HCT116 (cell line): ENCODE measurements around the gene NFATC2IP.

ENCODE experiments used
- CTCF ChIP-seq, 3 experiments: fragments of 200-600 bp in 1 of 3; sonication (generic) in 1 of 3; IDR thresholded peaks in 2 of 3; conservative IDR thresholded peaks in 1 of 3; 2 replicates each; pipeline ENCODE4 v1.5.1; 2012 to 2017; ENCODE audit warnings: low read depth in 2 of 3, low read length in 2 of 3, antibody characterized with exemption in 1 of 3, borderline replicate concordance in 1 of 3, control low read depth in 1 of 3, mild to moderate bottlenecking in 1 of 3, mixed read lengths in 1 of 3, mixed run types in 1 of 3, moderate library complexity in 1 of 3; ENCODE audit not compliant: insufficient read depth in 1 of 3
- EZH2 ChIP-seq: fragments of 200-600 bp; sonication (generic); IDR thresholded peaks from 2 replicates; pipeline ENCODE4 v1.6.1; 2017; ENCODE audit warnings: antibody characterized with exemption, mixed run types
- EZH2phosphoT487 ChIP-seq: fragments of 200-600 bp; IDR thresholded peaks from 2 replicates; pipeline ENCODE4 v1.6.1; 2018; ENCODE audit warnings: antibody characterized with exemption, borderline replicate concordance
- FOSL1 ChIP-seq: IDR thresholded peaks from 2 replicates; pipeline ENCODE4 v1.6.1; 2012; ENCODE audit warnings: low read depth
- JUND ChIP-seq: IDR thresholded peaks from 2 replicates; pipeline ENCODE4 v1.6.1; 2012
- POLR2A ChIP-seq: IDR thresholded peaks from 2 replicates; pipeline ENCODE4 v1.7.0; 2011; ENCODE audit warnings: borderline replicate concordance; ENCODE audit not compliant: insufficient read depth, insufficient read length; ENCODE audit errors: extremely low read depth
- POLR2AphosphoS5 ChIP-seq: IDR thresholded peaks from 2 replicates; pipeline ENCODE4 v1.6.1; 2011; ENCODE audit warnings: mild to moderate bottlenecking, low read depth, low read length, moderate library complexity
- RAD21 ChIP-seq: IDR thresholded peaks from 2 replicates; pipeline ENCODE4 v1.6.1; 2012; ENCODE audit warnings: low read depth, mild to moderate bottlenecking
- SP1 ChIP-seq: IDR thresholded peaks from 2 replicates; pipeline ENCODE4 v1.6.1; 2012; ENCODE audit warnings: low read depth
- SRF ChIP-seq: IDR thresholded peaks from 2 replicates; pipeline ENCODE4 v1.6.1; 2012; ENCODE audit warnings: low read depth
- TCF7L2 ChIP-seq: IDR thresholded peaks from 2 replicates; pipeline ENCODE4 v1.7.0; 2011; ENCODE audit warnings: borderline replicate concordance, inconsistent platforms; ENCODE audit not compliant: insufficient read depth, insufficient read length; ENCODE audit errors: extremely low read depth
- YY1 ChIP-seq: IDR thresholded peaks from 2 replicates; pipeline ENCODE4 v1.6.1; 2011; ENCODE audit warnings: low read length, low read depth, moderate library complexity, mild to moderate bottlenecking; ENCODE audit not compliant: insufficient replicate concordance; ENCODE audit errors: extremely low read depth
- ZFX ChIP-seq: fragments of 450-650 bp; IDR thresholded peaks from 2 replicates; pipeline ENCODE4 v1.6.1; 2017
- ZNF274 ChIP-seq: fragments of 200-500 bp; sonication (Bioruptor generic); IDR thresholded peaks from 2 replicates; pipeline ENCODE4 v1.6.1; 2014; ENCODE audit warnings: mild to moderate bottlenecking, low read depth, low read length, inconsistent platforms

- TF ChIP-seq POLR2A (peak; percentile 49), CTCF (IDR thresholded peaks at IDR 0.05 in 2 of 3, conservative IDR thresholded peaks at IDR 0.05 in 1 of 3; ENCODE audit: borderline replicate concordance in 1 of 3, insufficient read depth in 1 of 3, low read depth in 2 of 3, low read length in 2 of 3) (no peak), EZH2phosphoT487 (no peak), JUND (peak; percentile 38; the same call in 1 of the 2 replicates), SP1 (peak; percentile 85), EZH2 (no peak), FOSL1 (no peak), RAD21 (no peak), YY1 (peak; percentile 98), SRF (no peak), TCF7L2 (peak; percentile 62), ZNF274 (no peak), POLR2AphosphoS5 (peak; percentile 66), ZFX (peak; percentile 67; the same call in 1 of the 2 replicates)
Measured at GRCh38 chr16:28974437-28975157, 23.9 kb downstream of the NFATC2IP start, which contains the start of gene SPNS1.
